GM12878 (cell line): Measurements from ENCODE around the gene STAG1. TPM values are rescaled to one million over a fixed set of nuclear protein-coding genes. Genes with fewer than 3 reads are reported as not detected.

ENCODE experiments used
- ATAC-seq: fragments of 200-7000 bp; cut with Tn5 transposase; 3 replicates; pipeline ENCODE4 v1.9.1; 2020; ENCODE audit warnings: mild to moderate bottlenecking, moderate library complexity
- BruUV-seq: library from RNA; stranded (reverse); fragments of 400-500 nt; replicated peaks from 2 replicates; lab custom pipeline; 2021; lab: Mats Ljungman, UMichigan
- CTCF ChIA-PET: fragments of 300-600 bp; sonication (Branson Sonifier 250); formaldehyde crosslinking; extraction: SDS; loops from one replicate; lab custom pipeline; 2021; ENCODE audit warnings: inconsistent platforms; lab: Yijun Ruan, JAX
- POLR2A ChIA-PET: fragments of 350-600 bp; formaldehyde crosslinking; extraction: SDS; loops from one replicate; lab custom pipeline; 2021; ENCODE audit warnings: inconsistent platforms; lab: Charles Lee
- RAD21 ChIA-PET: fragments of 300-600 bp; sonication (Branson Sonifier 250); formaldehyde crosslinking; loops from one replicate; lab custom pipeline; 2023; ENCODE audit warnings: antibody characterized with exemption; ENCODE audit not compliant: unreplicated experiment; lab: Charles Lee
- SMC1A ChIA-PET: fragments of 300-600 bp; sonication (Branson Sonifier 250); formaldehyde crosslinking; loops from one replicate; lab custom pipeline; 2023; ENCODE audit not compliant: unreplicated experiment, uncharacterized antibody; lab: Charles Lee
- DNase-seq: peaks from one replicate; pipeline ENCODE4 v3.0.0-alpha.2; 2011; ENCODE audit warnings: low read depth, low spot score
- FAIRE-seq: peaks from 3 replicates; lab custom pipeline; 2011; peaks lifted over from hg19 to GRCh38; lab: Jason Lieb, UNC
- H2AFZ ChIP-seq: 2 replicates; pipeline ENCODE4 v1.6.0; 2011; ENCODE audit warnings: low read depth, low read length, control low read depth; ENCODE audit not compliant: control insufficient read depth
- H3K27ac ChIP-seq: 2 replicates; pipeline ENCODE4 v1.5.1; 2011; ENCODE audit warnings: control low read depth; ENCODE audit not compliant: control insufficient read depth, insufficient read depth
- H3K27me3 ChIP-seq, 2 experiments: replicated peaks in 1 of 2; 2 replicates each; pipeline versions ENCODE4 v1.6.0 to v1.6.1; 2011; ENCODE audit warnings: low read length in 1 of 2; ENCODE audit not compliant: control insufficient read depth in 2 of 2, insufficient read depth in 2 of 2
- H3K36me3 ChIP-seq, 2 experiments: 2 replicates each; pipeline ENCODE4 v1.5.1; 2011; ENCODE audit warnings: low read length in 1 of 2; ENCODE audit not compliant: control insufficient read depth in 2 of 2, insufficient read depth in 2 of 2
- H3K4me1 ChIP-seq: 2 replicates; pipeline ENCODE4 v1.6.1; 2011; ENCODE audit warnings: mild to moderate bottlenecking, low read length, moderate library complexity, mixed read lengths; ENCODE audit not compliant: control insufficient read depth, insufficient read depth
- H3K4me2 ChIP-seq: 2 replicates; pipeline ENCODE4 v1.6.0; 2011; ENCODE audit warnings: control low read depth; ENCODE audit not compliant: control insufficient read depth, insufficient read depth
- H3K4me3 ChIP-seq: fragments of 200-600 bp; sonication (generic); 2 replicates; pipeline ENCODE4 v1.5.1; 2016
- H3K79me2 ChIP-seq: 2 replicates; pipeline ENCODE4 v1.6.0; 2011; ENCODE audit warnings: low read length; ENCODE audit not compliant: control insufficient read depth, insufficient read depth
- H3K9ac ChIP-seq: 2 replicates; pipeline ENCODE4 v1.8.0; 2011; ENCODE audit warnings: low read length, control low read depth, mixed read lengths; ENCODE audit not compliant: control insufficient read depth, insufficient read depth
- H3K9me3 ChIP-seq: replicated peaks from 3 replicates; pipeline ENCODE4 v1.5.1; 2011; ENCODE audit warnings: mild to moderate bottlenecking, low read length; ENCODE audit not compliant: control insufficient read depth, insufficient read depth
- H4K20me1 ChIP-seq: 2 replicates; pipeline ENCODE4 v1.6.0; 2011; ENCODE audit not compliant: control insufficient read depth, insufficient read depth
- CBX5 ChIP-seq: sonication (generic); IDR thresholded peaks from 2 replicates; pipeline ENCODE4 v1.6.1; 2016; ENCODE audit warnings: low read depth, moderate library complexity, mild to moderate bottlenecking, inconsistent platforms
- CHD1 ChIP-seq: IDR thresholded peaks from 2 replicates; pipeline ENCODE4 v1.6.1; 2012; ENCODE audit warnings: low read depth, low read length, improper control_type of control experiment
- NR2F1 ChIP-seq: fragments of 450-650 bp; conservative IDR thresholded peaks from 2 replicates; pipeline ENCODE4 v1.6.1; 2017; ENCODE audit warnings: mild to moderate bottlenecking
- PAX8 ChIP-seq: fragments of 450-650 bp; IDR thresholded peaks from 2 replicates; pipeline ENCODE4 v1.6.1; 2017; ENCODE audit warnings: mild to moderate bottlenecking, moderate library complexity
- POU2F2 ChIP-seq: IDR thresholded peaks from 3 replicates; pipeline ENCODE4 v1.6.1; 2011; ENCODE audit warnings: low read depth, mild to moderate bottlenecking, low read length, borderline replicate concordance
- RCOR1 ChIP-seq: conservative IDR thresholded peaks from 2 replicates; pipeline ENCODE4 v1.6.1; 2012; ENCODE audit warnings: low read depth, low read length, improper control_type of control experiment
- SMAD1 ChIP-seq: fragments of 450-650 bp; IDR thresholded peaks from 2 replicates; pipeline ENCODE4 v1.6.1; 2018; ENCODE audit warnings: mild to moderate bottlenecking, low read depth; ENCODE audit not compliant: partially characterized antibody
- SREBF1 ChIP-seq: IDR thresholded peaks from 2 replicates; pipeline ENCODE4 v1.6.1; 2012; ENCODE audit warnings: mild to moderate bottlenecking, low read length
- SRF ChIP-seq, 2 experiments: IDR thresholded peaks; 2 replicates each; pipeline ENCODE4 v1.6.1; 2011; ENCODE audit warnings: low read depth in 2 of 2, low read length in 2 of 2, mild to moderate bottlenecking in 1 of 2, moderate library complexity in 1 of 2
- TCF12 ChIP-seq: IDR thresholded peaks from 2 replicates; pipeline ENCODE4 v1.6.1; 2011; ENCODE audit warnings: low read depth, mild to moderate bottlenecking, low read length
- YY1 ChIP-seq: IDR thresholded peaks from 2 replicates; pipeline ENCODE4 v1.6.1; 2011; ENCODE audit warnings: low read depth, mild to moderate bottlenecking, low read length
- ZNF622 ChIP-seq: fragments of 450-650 bp; IDR thresholded peaks from 2 replicates; pipeline ENCODE4 v1.6.1; 2017; ENCODE audit warnings: mild to moderate bottlenecking, inconsistent platforms
- WGBS: methylation state at CpG from one replicate; pipeline ENCODE4 v1.1.6; 2016; ENCODE audit warnings: low lambda C conversion rate; ENCODE audit not compliant: insufficient replicate concordance, insufficient coverage; ENCODE audit errors: missing lambda C conversion rate; 5-methylcytosine and 5-hydroxymethylcytosine counted together
- in situ Hi-C: fragments of 300-500 bp; cut with MboI; formaldehyde crosslinking; loops from 9 replicates; pipeline ENCODE4 v1.14.3; 2018; ENCODE audit warnings: mixed read lengths
- intact Hi-C: fragments of 100-400 bp; cut with micrococcal nuclease; formaldehyde crosslinking; loops from one replicate; pipeline ENCODE4 v1.14.2; 2022; ENCODE audit not compliant: unreplicated experiment
- polyA plus RNA-seq, 11 experiments: library from polyadenylated mRNA; depleted of rRNA in 4 of 11; unstranded in 6 of 11; stranded (reverse) in 5 of 11; fragments of >200 nt; fragmentation: Nextera tagmentation in 4 of 11; fragmentation: Illumina TruSeq in 1 of 11; extraction: Ambion mirVana in 4 of 11; extraction: Trizol in 1 of 11; gene quantifications; 1 replicate in 1 of 11; 2 replicates in 10 of 11; pipeline versions ENCODE4 v1.2.1 to v1.2.3, GENCODE V29; 2011 to 2016; ENCODE audit warnings: inconsistent platforms in 2 of 11, missing spikeins in 2 of 11, low read depth in 1 of 11
- total RNA-seq, 4 experiments: library from RNA; depleted of rRNA in 3 of 4; stranded (reverse); fragments of >200 nt in 3 of 4; fragmentation: Illumina TruSeq in 1 of 4; extraction: Trizol in 1 of 4; gene quantifications; 2 replicates each; pipeline versions ENCODE4 v1.2.1 to v1.2.3, GENCODE V29; 2013 to 2021

STAG1 gene
- total and polyA plus RNA-seq, 10 of the 15 experiments (the other 5 are each of a cell fraction or from before 2014, with no cell fraction given), result 4.4 to 30.1 (median 20.2) TPM

- Histone ChIP-seq H3K4me1 (no peaks in the 10 kb centered on the region), H4K20me1 (no peaks in the 10 kb centered on the region; the same call in 1 of the 2 replicates), H3K4me2 (no peak overlapping the region), H3K79me2 (no peaks in the 10 kb centered on the region), H3K27me3 (no peaks in the 10 kb centered on the region), H3K27ac (no peak overlapping the region), H2AFZ (no peak overlapping the region), H3K4me3 (no peak overlapping the region), H3K9ac (no peak overlapping the region), H3K36me3 (peaks cover 9 to 11% of the 10 kb centered on the region in 2 experiments), H3K9me3 (peaks cover 2% of the 10 kb centered on the region; the same call in 2 of the 3 replicates)
- SMC1A ChIA-PET, result no interaction called here
- TF ChIP-seq CBX5 (no peak), NR2F1 (no peak), SRF (IDR thresholded peaks at IDR 0.05; ENCODE audit: low read depth in 2 of 2, low read length in 2 of 2) (no peak), POU2F2 (no peak), ZNF622 (no peak), PAX8 (no peak), CHD1 (no peak), SREBF1 (no peak), TCF12 (no peak), YY1 (no peak), SMAD1 (no peak), RCOR1 (no peak)
- no peak for DNase-seq
- CTCF ChIA-PET, result no interaction called here
- no peak for FAIRE-seq
- no peak for ATAC-seq
- 89% methylated on average over 5 of the region's 5 CpGs for WGBS
- intact Hi-C loops, result no loop called here
- in situ Hi-C loops, result no loop called here
- RAD21 ChIA-PET, result no interaction called here
- POLR2A ChIA-PET, result interaction anchor here (0.5 kb wide), 1 partner anchor 149 kb away, joined by 8 read pairs; no protein-coding TSS in a partner anchor
- BruUV-seq, result no TSS peak
Measured at GRCh38 chr3:136326316-136326715, 425.9 kb downstream of the STAG1 start.
